K562 (cell line): ENCODE results near the gene SPAG9. TPM values are rescaled to one million over a fixed set of nuclear protein-coding genes. Genes with fewer than 3 reads are reported as not detected.

ENCODE experiments used
- CBX3 ChIP-seq, 2 experiments: IDR thresholded peaks; 1 replicate in 1 of 2; 2 replicates in 1 of 2; pipeline ENCODE4 v1.6.1; 2012; ENCODE audit warnings: inconsistent platforms in 2 of 2, low read length in 2 of 2, borderline replicate concordance in 1 of 2, control low read depth in 1 of 2
- ELF1 ChIP-seq: fragments of 200-800 bp; sonication (Bioruptor generic); IDR thresholded peaks from 2 replicates; pipeline ENCODE4 v1.6.1; 2016; ENCODE audit warnings: missing genetic modification characterization, missing compliant biosample characterization
- ELF2 ChIP-seq: fragments of 250-450 bp; sonication (Bioruptor Pico); IDR thresholded peaks from 2 replicates; pipeline ENCODE4 v1.5.0; 2021; ENCODE audit warnings: mild to moderate bottlenecking
- ILF3 ChIP-seq: fragments of 450-650 bp; IDR thresholded peaks from 2 replicates; pipeline ENCODE4 v1.6.1; 2018; ENCODE audit warnings: antibody characterized with exemption, mild to moderate bottlenecking, moderate library complexity, borderline replicate concordance
- IRF1 ChIP-seq: sonication (generic); formaldehyde crosslinking; IDR thresholded peaks from 2 replicates; pipeline ENCODE4 v1.8.0; 2022; ENCODE audit warnings: missing genetic modification reagents, mild to moderate bottlenecking, borderline replicate concordance
- IRF9 ChIP-seq: fragments of 450-650 bp; IDR thresholded peaks from 2 replicates; pipeline ENCODE4 v1.6.1; 2016; ENCODE audit warnings: missing biosample characterization, missing genetic modification characterization
- LARP7 ChIP-seq: fragments of 450-650 bp; IDR thresholded peaks from 2 replicates; pipeline ENCODE4 v1.6.1; 2016
- MCM2 ChIP-seq: fragments of 450-650 bp; IDR thresholded peaks from 2 replicates; pipeline ENCODE4 v1.6.1; 2017; ENCODE audit warnings: low read depth, mild to moderate bottlenecking
- NFXL1 ChIP-seq: fragments of 450-650 bp; formaldehyde crosslinking; IDR thresholded peaks from 2 replicates; pipeline ENCODE4 v1.4.0; 2021; ENCODE audit warnings: mild to moderate bottlenecking
- RFX1 ChIP-seq: fragments of 450-650 bp; IDR thresholded peaks from 2 replicates; pipeline ENCODE4 v1.6.1; 2016; ENCODE audit warnings: mild to moderate bottlenecking, moderate library complexity
- SIRT6 ChIP-seq: IDR thresholded peaks from one replicate; pipeline ENCODE4 v1.6.1; 2012; ENCODE audit warnings: low read depth, mild to moderate bottlenecking, control low read depth, inconsistent platforms, low read length, moderate library complexity
- ZKSCAN8 ChIP-seq: fragments of 200-800 bp; sonication (Bioruptor generic); IDR thresholded peaks from 2 replicates; pipeline ENCODE4 v1.6.1; 2016; ENCODE audit warnings: missing genetic modification characterization, missing compliant biosample characterization
- ZNF507 ChIP-seq: conservative IDR thresholded peaks from 2 replicates; pipeline ENCODE4 v1.6.1; 2017; ENCODE audit warnings: missing genetic modification characterization, missing compliant biosample characterization
- polyA plus RNA-seq, 8 experiments: library from polyadenylated mRNA; depleted of rRNA in 4 of 8; stranded (reverse) in 5 of 8; unstranded in 3 of 8; fragments of >200 nt; fragmentation: Nextera tagmentation in 2 of 8; fragmentation: Illumina TruSeq in 1 of 8; extraction: Ambion mirVana in 2 of 8; extraction: Trizol in 1 of 8; gene quantifications; 2 replicates each; pipeline versions ENCODE4 v1.2.1 to v1.2.3, GENCODE V29; 2011 to 2014; ENCODE audit warnings: inconsistent platforms in 1 of 8, missing spikeins in 1 of 8
- total RNA-seq, 7 experiments: library from RNA; depleted of rRNA in 6 of 7; stranded (reverse); fragments of >200 nt in 6 of 7; fragmentation: Illumina TruSeq in 2 of 7; extraction: Trizol in 2 of 7; gene quantifications; 2 replicates each; pipeline versions ENCODE4 v1.2.1 to v1.2.3, GENCODE V29; 2011 to 2021; ENCODE audit warnings: low replicate concordance in 1 of 7

The SPAG9 gene
- total and polyA plus RNA-seq, 9 of the 15 experiments (the other 6 are each of a cell fraction or from before 2014, with no cell fraction given), result 12.2 to 99.2 (median 58.2) TPM

DNA sequence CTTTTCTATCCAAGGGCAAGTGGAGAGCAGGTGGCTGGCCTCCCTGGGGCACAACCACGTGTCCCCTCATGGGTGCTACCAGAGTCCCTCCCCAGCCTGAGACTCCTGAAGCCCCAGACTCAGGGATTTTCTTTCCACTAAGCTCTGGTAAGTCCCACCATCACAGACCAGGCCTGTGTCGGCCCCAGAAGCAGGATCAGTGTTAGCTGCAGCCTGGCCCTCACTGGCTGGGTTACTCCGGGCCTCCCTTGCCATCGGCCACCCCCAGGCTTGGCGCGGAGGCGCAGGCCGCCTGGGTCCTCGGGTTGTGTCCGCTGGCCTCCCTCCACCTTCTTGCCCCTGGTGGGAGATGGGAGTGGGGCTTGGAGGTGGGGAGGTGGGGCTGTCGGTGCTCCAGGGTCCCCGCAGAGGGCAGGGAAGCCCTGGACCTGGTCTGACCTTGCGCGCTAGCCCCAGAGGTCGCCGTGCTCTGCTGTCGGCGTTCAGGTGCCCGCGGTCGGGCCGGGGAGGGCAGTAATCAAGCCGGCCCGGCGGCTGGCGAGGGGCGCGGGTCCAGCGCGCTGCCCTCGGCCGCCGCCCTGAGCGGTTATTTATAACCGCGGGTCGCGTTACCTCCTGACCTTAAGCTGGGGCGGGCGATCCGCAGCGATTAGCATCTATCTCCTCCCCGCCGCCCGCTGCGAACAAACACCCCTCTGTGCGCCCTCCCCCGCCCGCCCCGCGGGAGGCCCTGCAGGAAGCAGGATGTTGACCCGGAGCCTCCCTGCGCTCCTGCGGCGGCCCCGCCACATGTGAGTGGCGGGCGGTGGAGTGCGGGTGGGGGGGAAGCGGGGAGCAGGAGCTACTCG is 176.4 kb downstream of the SPAG9 start (continued):
- TF ChIP-seq ELF1 (tag) (peak; percentile 69), ZKSCAN8 (no peak), ZNF507 (tag) (no peak), IRF9 (tag) (no peak), ILF3 (no peak), LARP7 (peak; percentile 28; the same call in 1 of the 2 replicates), CBX3 (IDR thresholded peaks at IDR 0.05; ENCODE audit: borderline replicate concordance in 1 of 2, low read length in 2 of 2) (no peak), NFXL1 (CRISPR knock-in tag) (no peak), IRF1 (CRISPR knock-in tag) (no peak), ELF2 (CRISPR knock-in tag) (no peak), MCM2 (no peak), SIRT6 (no peak), RFX1 (no peak)
